Astrocyte (in vitro differentiated cells and primary cell): Measurements from ENCODE around the gene SELENOO. TPM values are rescaled to one million over a fixed set of nuclear protein-coding genes. Genes with fewer than 3 reads are reported as not detected.

ENCODE experiments used
- DNase-seq: peaks from one replicate; pipeline ENCODE4 v3.0.0-alpha.2; 2010; ENCODE audit warnings: low read depth
- FAIRE-seq: peaks from 2 replicates; lab custom pipeline; 2011; peaks lifted over from hg19 to GRCh38; lab: Jason Lieb, UNC
- H2AFZ ChIP-seq: 2 replicates; pipeline ENCODE4 v1.6.0; 2012; ENCODE audit warnings: low read depth, low read length, inconsistent platforms
- H3K27ac ChIP-seq: 2 replicates; pipeline ENCODE4 v1.5.1; 2011; ENCODE audit warnings: low read depth, low read length, inconsistent platforms
- H3K27me3 ChIP-seq: 2 replicates; pipeline ENCODE4 v1.6.0; 2011; ENCODE audit warnings: low read length, inconsistent platforms; ENCODE audit not compliant: insufficient read depth
- H3K36me3 ChIP-seq: 2 replicates; pipeline ENCODE4 v1.5.1; 2011; ENCODE audit warnings: low read length, inconsistent platforms; ENCODE audit not compliant: insufficient read depth
- H3K4me1 ChIP-seq: 2 replicates; pipeline ENCODE4 v1.5.1; 2011; ENCODE audit warnings: low read length, inconsistent platforms; ENCODE audit not compliant: insufficient read depth
- H3K4me2 ChIP-seq: 2 replicates; pipeline ENCODE4 v1.6.0; 2012; ENCODE audit warnings: low read length, inconsistent platforms
- H3K4me3 ChIP-seq: 2 replicates; pipeline ENCODE4 v1.5.1; 2011; ENCODE audit warnings: low read depth, mild to moderate bottlenecking, low read length, inconsistent platforms; ENCODE audit not compliant: insufficient read depth
- H3K79me2 ChIP-seq: 2 replicates; pipeline ENCODE4 v1.6.0; 2012; ENCODE audit warnings: mild to moderate bottlenecking, low read length, inconsistent platforms; ENCODE audit not compliant: insufficient read depth
- H3K9ac ChIP-seq: 2 replicates; pipeline ENCODE4 v1.6.0; 2012; ENCODE audit warnings: mild to moderate bottlenecking, low read length, inconsistent platforms
- H3K9me3 ChIP-seq: 2 replicates; pipeline ENCODE4 v1.5.1; 2012; ENCODE audit warnings: low read depth, mild to moderate bottlenecking, low read length, inconsistent platforms; ENCODE audit not compliant: insufficient read depth
- H4K20me1 ChIP-seq: 2 replicates; pipeline ENCODE4 v1.6.0; 2012; ENCODE audit warnings: low read length, inconsistent platforms; ENCODE audit not compliant: insufficient read depth
- H3K27ac Mint-ChIP-seq: one replicate; pipeline ENCODE4 v1.8.0; 2021; ENCODE audit warnings: mild to moderate bottlenecking, mixed read lengths; ENCODE audit not compliant: unreplicated experiment
- H3K27me3 Mint-ChIP-seq: one replicate; pipeline ENCODE4 v1.8.0; 2021; ENCODE audit warnings: low read depth, mixed read lengths; ENCODE audit not compliant: unreplicated experiment
- H3K36me3 Mint-ChIP-seq: one replicate; pipeline ENCODE4 v1.8.0; 2021; ENCODE audit warnings: low read depth, mixed read lengths; ENCODE audit not compliant: unreplicated experiment
- H3K4me1 Mint-ChIP-seq: one replicate; pipeline ENCODE4 v1.8.0; 2021; ENCODE audit warnings: low read depth, mixed read lengths; ENCODE audit not compliant: unreplicated experiment
- H3K4me3 Mint-ChIP-seq: one replicate; pipeline ENCODE4 v1.8.0; 2021; ENCODE audit warnings: mild to moderate bottlenecking, moderate library complexity, mixed read lengths; ENCODE audit not compliant: unreplicated experiment
- H3K9me3 Mint-ChIP-seq: one replicate; pipeline ENCODE4 v1.8.0; 2021; ENCODE audit warnings: mild to moderate bottlenecking, mixed read lengths; ENCODE audit not compliant: unreplicated experiment
- EZH2 ChIP-seq: IDR thresholded peaks from 2 replicates; pipeline ENCODE4 v1.6.1; 2012; ENCODE audit warnings: mild to moderate bottlenecking, low read length, inconsistent platforms; ENCODE audit not compliant: insufficient read depth
- total RNA-seq: library from RNA; stranded (reverse); gene quantifications from 2 replicates; pipeline ENCODE4 v1.2.1, GENCODE V29; 2021
- TF ChIP-seq, protein P1 (sequence below): IDR thresholded peaks from 2 replicates; pipeline ENCODE4 v1.5.1; 2011; ENCODE audit warnings: low read depth, mild to moderate bottlenecking, inconsistent platforms, low read length, moderate library complexity; ENCODE audit not compliant: insufficient read depth

Gene SELENOO
- total RNA-seq, 1 donor from 2014 or later, result 18.5 TPM

DNA sequence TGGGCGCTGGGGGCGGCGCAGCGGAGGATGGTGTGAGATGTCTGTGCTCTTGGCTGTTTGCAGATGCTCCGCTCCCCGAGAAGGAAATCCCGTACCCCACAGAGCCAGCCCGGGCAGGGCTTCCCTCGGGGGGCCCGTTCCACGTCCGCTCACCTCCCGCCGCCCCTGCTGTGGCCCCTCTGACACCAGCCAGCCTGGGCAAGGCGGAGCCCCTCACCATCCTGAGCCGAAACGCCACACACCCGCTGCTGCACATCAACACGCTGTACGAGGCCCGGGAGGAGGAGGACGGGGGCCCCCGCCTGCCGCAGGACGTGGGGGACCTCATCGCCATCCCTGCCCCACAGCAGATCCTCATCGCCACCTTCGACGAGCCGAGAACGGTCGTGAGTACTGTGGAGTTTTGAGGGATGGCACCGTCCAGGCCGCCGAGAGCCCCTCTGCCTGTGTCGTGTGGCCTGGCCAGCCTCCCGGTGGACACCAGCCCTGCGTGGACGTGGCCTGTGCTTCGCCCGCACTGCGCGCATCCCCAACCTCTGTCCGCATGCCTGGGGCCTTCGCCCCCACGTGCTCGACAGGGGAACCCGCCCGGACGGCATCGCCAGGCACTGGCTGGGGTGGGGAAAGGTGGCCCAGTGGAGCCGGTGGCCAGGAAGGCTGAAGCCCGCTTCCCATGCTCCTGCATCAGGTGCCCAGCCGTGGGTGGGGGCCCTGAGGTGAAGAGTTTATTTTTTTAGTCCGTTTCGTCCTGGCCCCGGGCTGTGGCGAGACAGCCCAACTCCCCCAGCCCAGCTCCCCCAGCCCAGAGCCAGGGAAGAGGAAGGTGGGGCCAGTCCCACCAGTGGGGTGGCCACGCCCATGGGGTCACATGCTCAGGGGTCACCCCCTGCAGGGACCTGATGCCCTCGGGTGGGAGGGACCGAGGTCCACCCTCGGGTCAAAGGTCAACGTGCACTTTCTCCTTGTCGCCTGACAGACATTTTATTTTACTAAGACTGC lies 21.6 kb upstream of the SELENOO start:
- Histone ChIP-seq H3K9ac (no peak overlapping the region), H3K4me3 (no peak overlapping the region), H3K27me3 (no peaks in the 10 kb centered on the region), H3K4me2 (no peak overlapping the region), H3K27ac (no peak overlapping the region), H3K4me1 (no peaks in the 10 kb centered on the region), H4K20me1 (no peaks in the 10 kb centered on the region), H3K36me3 (no peaks in the 10 kb centered on the region), H2AFZ (no peak overlapping the region), H3K9me3 (no peaks in the 10 kb centered on the region), H3K79me2 (no peaks in the 10 kb centered on the region)
- TF ChIP-seq EZH2, result no peak
- TF ChIP-seq, protein P1, sequence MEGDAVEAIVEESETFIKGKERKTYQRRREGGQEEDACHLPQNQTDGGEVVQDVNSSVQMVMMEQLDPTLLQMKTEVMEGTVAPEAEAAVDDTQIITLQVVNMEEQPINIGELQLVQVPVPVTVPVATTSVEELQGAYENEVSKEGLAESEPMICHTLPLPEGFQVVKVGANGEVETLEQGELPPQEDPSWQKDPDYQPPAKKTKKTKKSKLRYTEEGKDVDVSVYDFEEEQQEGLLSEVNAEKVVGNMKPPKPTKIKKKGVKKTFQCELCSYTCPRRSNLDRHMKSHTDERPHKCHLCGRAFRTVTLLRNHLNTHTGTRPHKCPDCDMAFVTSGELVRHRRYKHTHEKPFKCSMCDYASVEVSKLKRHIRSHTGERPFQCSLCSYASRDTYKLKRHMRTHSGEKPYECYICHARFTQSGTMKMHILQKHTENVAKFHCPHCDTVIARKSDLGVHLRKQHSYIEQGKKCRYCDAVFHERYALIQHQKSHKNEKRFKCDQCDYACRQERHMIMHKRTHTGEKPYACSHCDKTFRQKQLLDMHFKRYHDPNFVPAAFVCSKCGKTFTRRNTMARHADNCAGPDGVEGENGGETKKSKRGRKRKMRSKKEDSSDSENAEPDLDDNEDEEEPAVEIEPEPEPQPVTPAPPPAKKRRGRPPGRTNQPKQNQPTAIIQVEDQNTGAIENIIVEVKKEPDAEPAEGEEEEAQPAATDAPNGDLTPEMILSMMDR, result no peak
- no peaks in the 10 kb centered on the region for H3K9me3 Mint-ChIP-seq
- peaks cover 10% of the 10 kb centered on the region for H3K27me3 Mint-ChIP-seq
- H3K4me3 Mint-ChIP-seq, result no peak overlapping the region
- H3K27ac Mint-ChIP-seq, result no peak overlapping the region
- FAIRE-seq (no peak), DNase-seq (no peak)
- peaks cover 2% of the 10 kb centered on the region for H3K36me3 Mint-ChIP-seq
- no peaks in the 10 kb centered on the region for H3K4me1 Mint-ChIP-seq

DNA sequence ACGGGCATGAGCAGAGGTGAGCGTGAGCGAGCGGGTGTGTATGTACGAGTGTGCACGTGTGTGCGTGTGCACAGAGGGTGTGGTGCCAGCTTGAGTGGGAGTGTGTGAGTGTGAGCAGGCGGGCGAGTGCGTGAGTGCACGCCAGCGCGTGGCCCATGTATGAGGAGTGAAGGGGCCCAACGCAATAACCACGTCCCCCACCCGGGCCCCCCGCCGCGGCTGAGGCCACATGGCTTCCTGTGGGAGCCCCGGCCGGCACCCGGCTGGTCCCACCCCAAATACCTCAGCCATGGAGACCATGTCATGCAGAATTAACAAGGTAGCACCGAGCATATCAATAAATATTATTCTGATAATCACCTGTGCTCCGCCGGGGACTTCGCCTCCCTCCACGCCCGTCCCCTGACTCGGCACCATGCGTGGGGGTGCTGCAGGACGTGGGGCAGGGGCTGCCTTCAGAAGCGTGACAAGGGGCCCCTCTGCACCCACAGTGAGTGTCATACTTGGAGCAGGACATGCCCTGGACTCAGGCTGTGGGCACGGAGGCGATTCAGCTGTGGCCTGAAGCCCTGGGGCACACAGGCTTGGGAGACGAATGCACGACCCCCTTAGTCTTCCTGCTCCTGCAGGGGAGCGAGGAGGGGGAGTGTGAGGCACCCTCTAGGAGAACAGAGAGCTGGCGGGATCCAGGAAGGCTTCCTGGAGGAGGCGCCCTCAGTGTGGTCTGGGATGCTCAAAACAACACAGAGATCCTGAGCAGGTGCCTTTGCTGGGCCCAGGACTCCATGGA lies 20.7 kb upstream of the SELENOO start:
- Histone ChIP-seq H3K79me2 (no peaks in the 10 kb centered on the region), H3K27ac (no peak overlapping the region), H3K27me3 (no peaks in the 10 kb centered on the region), H4K20me1 (no peaks in the 10 kb centered on the region), H3K9ac (no peak overlapping the region), H3K4me3 (no peak overlapping the region), H2AFZ (no peak overlapping the region), H3K4me2 (no peak overlapping the region), H3K4me1 (peaks cover 3% of the 10 kb centered on the region), H3K36me3 (no peaks in the 10 kb centered on the region), H3K9me3 (no peaks in the 10 kb centered on the region)
- DNase-seq (no peak), FAIRE-seq (no peak)
- no peaks in the 10 kb centered on the region for H3K9me3 Mint-ChIP-seq
- no peaks in the 10 kb centered on the region for H3K4me1 Mint-ChIP-seq
- no peak overlapping the region for H3K27ac Mint-ChIP-seq
- H3K4me3 Mint-ChIP-seq, result no peak overlapping the region
- H3K36me3 Mint-ChIP-seq, result peaks cover 2% of the 10 kb centered on the region
- H3K27me3 Mint-ChIP-seq, result peaks cover 10% of the 10 kb centered on the region
- TF ChIP-seq EZH2, result no peak
- TF ChIP-seq, protein P1, result no peak
